HG02981 (cell line): ENCODE data around the gene ETFB.

Experiments
- ATAC-seq: cut with Tn5 transposase; IDR thresholded peaks from one replicate; pipeline ENCODE4 v1.9.1; 2021; ENCODE audit warnings: mild to moderate bottlenecking, moderate library complexity; ENCODE audit not compliant: unreplicated experiment

The ETFB gene

GRCh38 chr19:51296336-51297093 is 69.7 kb downstream of the ETFB start:
- no peak for ATAC-seq

GRCh38 chr19:51295382-51296126 is 70.6 kb downstream of the ETFB start:
- no peak for ATAC-seq
